ENCODE results near the gene DACH1.

- no peak for TF ChIP-seq CTCF (IDR thresholded peaks at IDR 0.05)
- TF ChIP-seq POLR2A (IDR thresholded peaks at IDR 0.05): no peak
These were observed 49.7 kb downstream of the DACH1 start for GRCh38 chr13:71817335-71817734.

Data from lower leg skin (tissue), 3 donors.